ENCODE measurements around the gene ADAMTS8. TPM values are rescaled to one million over a fixed set of nuclear protein-coding genes. Genes with fewer than 3 reads are reported as not detected.
A peak's percentile ranks its signal among the peaks of the same experiment; 100 is the strongest.

Gene ADAMTS8
- total and polyA plus RNA-seq, 2 donors (not counting 3 experiments of a cell fraction or from before 2014, with no cell fraction given), result not detected

DNA sequence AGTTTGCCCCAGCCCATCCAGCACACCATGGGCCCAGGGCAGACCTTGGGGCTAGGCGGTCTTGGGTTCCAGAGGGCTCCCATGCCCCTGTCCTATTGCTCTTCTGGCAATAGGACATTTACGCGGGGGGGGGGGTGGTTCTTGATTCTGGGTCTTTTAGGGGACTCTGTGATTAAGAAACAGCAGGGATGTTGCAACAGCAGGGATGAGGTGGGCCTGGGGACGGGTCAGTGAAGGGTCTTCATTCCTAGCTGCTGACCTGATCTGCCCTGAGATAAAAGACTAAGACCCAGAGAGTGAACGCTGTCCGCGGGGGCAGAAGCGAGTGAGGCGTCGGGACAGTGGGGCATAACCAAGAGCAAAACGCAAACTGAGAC lies 19.6 kb upstream of the ADAMTS8 start:
- Histone ChIP-seq H3K9me3 (replicated peaks; ENCODE audit: control insufficient read depth, insufficient read depth, low read length) (no peaks in the 10 kb centered on the region), H3K9ac (replicated peaks; ENCODE audit: extremely low read depth, insufficient read depth, low read length) (no peak overlapping the region), H3K4me2 (ENCODE audit: insufficient read depth, low read length) (peak overlapping the region; percentile 62), H3K27ac (ENCODE audit: insufficient read depth, low read depth, low read length) (no peak overlapping the region), H3K79me2 (ENCODE audit: control insufficient read depth, insufficient read depth, low read length) (no peaks in the 10 kb centered on the region), H2AFZ (ENCODE audit: low read depth, low read length) (no peak overlapping the region), H3K4me1 (ENCODE audit: control insufficient read depth, extremely low read depth, insufficient read depth, low read length) (no peaks in the 10 kb centered on the region), H3K4me3 (replicated peaks in 1 of 3; ENCODE audit: insufficient read depth in 1 of 3, low read depth in 1 of 3, low read length in 3 of 3) (peak overlapping the region in 1 of 3 experiments; percentile 32), H3K9me1 (replicated peaks; ENCODE audit: control insufficient read depth, extremely low read depth, insufficient read depth, low read length) (no peaks in the 10 kb centered on the region), H4K20me1 (replicated peaks; ENCODE audit: control insufficient read depth, extremely low read depth, insufficient read depth, low read length) (no peaks in the 10 kb centered on the region), H3K27me3 (ENCODE audit: control insufficient read depth in 2 of 2, insufficient read depth in 2 of 2, low read length in 2 of 2) (peaks cover 24 to 25% of the 10 kb centered on the region in 2 experiments), H3K36me3 (ENCODE audit: control insufficient read depth in 2 of 2, extremely low read depth in 1 of 2, insufficient read depth in 2 of 2, low read length in 2 of 2) (no peaks in the 10 kb centered on the region)
- ChIA-PET POLR2A (no interaction called here), CTCF (interaction anchor here (1.0 to 2.0 kb wide), 5 partner anchors 12 to 468 kb away, joined by 3 to 9 read pairs (median 5); partner anchors contain the start of gene SNX19)
- no TSS peak for BruUV-seq (replicated peaks)
- intact Hi-C loops (cut with micrococcal nuclease), result loop anchor here (1.0 kb wide), 1 partner anchor 33 kb away; no protein-coding TSS in a partner anchor
- FAIRE-seq, result no peak
- TF ChIP-seq CTCF (IDR thresholded peaks at IDR 0.05; ENCODE audit: extremely low read depth in 1 of 2, insufficient read depth in 1 of 2, low read depth in 1 of 2, low read length in 2 of 2), result no peak
- TF ChIP-seq, protein P1, sequence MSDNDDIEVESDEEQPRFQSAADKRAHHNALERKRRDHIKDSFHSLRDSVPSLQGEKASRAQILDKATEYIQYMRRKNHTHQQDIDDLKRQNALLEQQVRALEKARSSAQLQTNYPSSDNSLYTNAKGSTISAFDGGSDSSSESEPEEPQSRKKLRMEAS (IDR thresholded peaks at IDR 0.05; ENCODE audit: insufficient read depth, insufficient read length), result no peak
- no peak for TF ChIP-seq JUN (IDR thresholded peaks at IDR 0.05; ENCODE audit: borderline replicate concordance, insufficient read depth, insufficient read length, low read depth)
- TF ChIP-seq POLR2AphosphoS5 (IDR thresholded peaks at IDR 0.05; ENCODE audit: insufficient read depth, low read depth, low read length), result no peak
- TF ChIP-seq EZH2 (IDR thresholded peaks at IDR 0.05; ENCODE audit: borderline replicate concordance, low read depth, low read length, severe bottlenecking), result no peak
- no peak for TF ChIP-seq MYC (IDR thresholded peaks at IDR 0.05; ENCODE audit: low read depth, low read length)
- no peak for TF ChIP-seq POLR2A (IDR thresholded peaks at IDR 0.05; ENCODE audit: low read depth, low read length)
- no peak for TF ChIP-seq FOS (IDR thresholded peaks at IDR 0.05; ENCODE audit: borderline replicate concordance, insufficient read depth, low read length)
- DNase-seq (ENCODE audit: low read depth, low spot score), result no peak
- dilution Hi-C loops (cut with MboI; ENCODE audit: extremely low pct_ligation_motif_present, low sequenced_read_pairs), result loop anchor here (25.0 kb wide), 1 partner anchor 414 kb away; no protein-coding TSS in a partner anchor

All from endothelial cell of umbilical vein (primary cell).